Activated T-cell treated with anti-CD3 and anti-CD28 coated beads for 4 hours (primary cell): ENCODE measurements around the gene KHNYN.

Experiments
- DNase-seq: peaks from one replicate; pipeline ENCODE4 v3.0.0-alpha.2; 2020

KHNYN gene

GRCh38 chr14:24425704-24426103, 4.0 kb upstream of the KHNYN start:
- no peak for DNase-seq

GRCh38 chr14:24426150-24426911, 3.4 kb upstream of the KHNYN start:
- no peak for DNase-seq

- no peak for DNase-seq
Measured at GRCh38 chr14:24426912-24427536, 2.7 kb upstream of the KHNYN start.

GRCh38 chr14:24427537-24428508, 1.9 kb upstream of the KHNYN start:
- no peak for DNase-seq

- no peak for DNase-seq
Measured at GRCh38 chr14:24428628-24429394, 943 bp upstream of the KHNYN start.

- no peak for DNase-seq
Measured at GRCh38 chr14:24430143-24430681, 458 bp downstream of the KHNYN start.

- DNase-seq, result peak; percentile 40
Measured at GRCh38 chr14:24430682-24431568, 1.2 kb downstream of the KHNYN start.

- DNase-seq, result peak; percentile 84
Measured at GRCh38 chr14:24431569-24432258, 2.0 kb downstream of the KHNYN start.

GRCh38 chr14:24432259-24433131, 2.7 kb downstream of the KHNYN start:
- DNase-seq, result no peak

GRCh38 chr14:24434036-24434435, 4.3 kb downstream of the KHNYN start:
- DNase-seq, result no peak

- DNase-seq, result no peak
Measured at GRCh38 chr14:24434676-24435075, 4.9 kb downstream of the KHNYN start.

- no peak for DNase-seq
Measured at GRCh38 chr14:24435192-24435810, 5.5 kb downstream of the KHNYN start.

GRCh38 chr14:24435998-24436354, 6.2 kb downstream of the KHNYN start:
- no peak for DNase-seq

- DNase-seq, result peak; percentile 34
Measured at GRCh38 chr14:24436355-24437019, 6.7 kb downstream of the KHNYN start.

GRCh38 chr14:24437020-24437735, 7.4 kb downstream of the KHNYN start:
- DNase-seq, result no peak

- DNase-seq, result no peak
Measured at GRCh38 chr14:24437736-24438067, 7.9 kb downstream of the KHNYN start.

- no peak for DNase-seq
Measured at GRCh38 chr14:24438223-24439097, 8.7 kb downstream of the KHNYN start.
